Upper lobe of left lung (tissue), 4 donors: ENCODE measurements around the gene SLC24A5.

Experiments
- EP300 ChIP-seq, 4 donors: sonication (generic); formaldehyde crosslinking; IDR thresholded peaks; one replicate each; pipeline ENCODE4 v1.5.1; 2017; ENCODE audit warnings: antibody characterized with exemption in 4 of 4, control low read depth in 2 of 4
- POLR2A ChIP-seq, 4 donors: fragments of 450-650 bp; IDR thresholded peaks; one replicate each; pipeline ENCODE4 v1.5.1; 2016 to 2017; ENCODE audit warnings: antibody characterized with exemption in 4 of 4, mild to moderate bottlenecking in 2 of 4
- POLR2AphosphoS5 ChIP-seq, 2 donors: sonication (generic); formaldehyde crosslinking; IDR thresholded peaks; one replicate each; pipeline ENCODE4 v1.5.1; 2017; ENCODE audit warnings: antibody characterized with exemption in 2 of 2
- TF ChIP-seq, protein P1 (sequence below), 6 experiments: fragments of 450-650 bp in 4 of 6; fragments of 200-600 bp in 2 of 6; sonication (generic) in 2 of 6; IDR thresholded peaks; one replicate each; pipeline ENCODE4 v1.5.1; 2016 to 2019; ENCODE audit warnings: antibody characterized with exemption in 6 of 6

- TF ChIP-seq, protein P1, sequence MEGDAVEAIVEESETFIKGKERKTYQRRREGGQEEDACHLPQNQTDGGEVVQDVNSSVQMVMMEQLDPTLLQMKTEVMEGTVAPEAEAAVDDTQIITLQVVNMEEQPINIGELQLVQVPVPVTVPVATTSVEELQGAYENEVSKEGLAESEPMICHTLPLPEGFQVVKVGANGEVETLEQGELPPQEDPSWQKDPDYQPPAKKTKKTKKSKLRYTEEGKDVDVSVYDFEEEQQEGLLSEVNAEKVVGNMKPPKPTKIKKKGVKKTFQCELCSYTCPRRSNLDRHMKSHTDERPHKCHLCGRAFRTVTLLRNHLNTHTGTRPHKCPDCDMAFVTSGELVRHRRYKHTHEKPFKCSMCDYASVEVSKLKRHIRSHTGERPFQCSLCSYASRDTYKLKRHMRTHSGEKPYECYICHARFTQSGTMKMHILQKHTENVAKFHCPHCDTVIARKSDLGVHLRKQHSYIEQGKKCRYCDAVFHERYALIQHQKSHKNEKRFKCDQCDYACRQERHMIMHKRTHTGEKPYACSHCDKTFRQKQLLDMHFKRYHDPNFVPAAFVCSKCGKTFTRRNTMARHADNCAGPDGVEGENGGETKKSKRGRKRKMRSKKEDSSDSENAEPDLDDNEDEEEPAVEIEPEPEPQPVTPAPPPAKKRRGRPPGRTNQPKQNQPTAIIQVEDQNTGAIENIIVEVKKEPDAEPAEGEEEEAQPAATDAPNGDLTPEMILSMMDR (IDR thresholded peaks at IDR 0.05) = no peak
- no peak for TF ChIP-seq POLR2A (IDR thresholded peaks at IDR 0.05)
- TF ChIP-seq POLR2AphosphoS5 (IDR thresholded peaks at IDR 0.05) = no peak
- TF ChIP-seq EP300 (IDR thresholded peaks at IDR 0.05) = no peak
Measured at GRCh38 chr15:48072941-48073340, 47.8 kb upstream of the SLC24A5 start.
